Gastrocnemius medialis (tissue), 4 donors: ENCODE measurements around the gene MAPK8.

Source experiments
- CTCF ChIP-seq, 5 experiments: fragments of 450-650 bp in 3 of 5; fragments of 200-600 bp in 2 of 5; sonication (generic) in 2 of 5; IDR thresholded peaks in 4 of 5; conservative IDR thresholded peaks in 1 of 5; 1 replicate in 4 of 5; 2 replicates in 1 of 5; pipeline ENCODE4 v1.5.1; 2016 to 2019; ENCODE audit warnings: antibody characterized with exemption in 5 of 5, mild to moderate bottlenecking in 3 of 5, moderate library complexity in 3 of 5
- POLR2A ChIP-seq, 2 donors: fragments of 450-650 bp; IDR thresholded peaks; one replicate each; pipeline ENCODE4 v1.6.1; 2017; ENCODE audit warnings: antibody characterized with exemption in 2 of 2, mild to moderate bottlenecking in 2 of 2, moderate library complexity in 2 of 2

- TF ChIP-seq CTCF (IDR thresholded peaks at IDR 0.05 in 4 of 5, conservative IDR thresholded peaks at IDR 0.05 in 1 of 5) (no peak), POLR2A (IDR thresholded peaks at IDR 0.05) (no peak)
Observed at GRCh38 chr10:48416584-48417232, 110.2 kb downstream of the MAPK8 start.
